ENCODE measurements around the gene TRABD2B. TPM values are rescaled to one million over a fixed set of nuclear protein-coding genes. Genes with fewer than 3 reads are reported as not detected.

Gene TRABD2B
- total RNA-seq, 4 donors from 2014 or later = 0.63 to 3.1 (median 1.7) TPM

- no peak for DNase-seq (ENCODE audit: low spot score in 2 of 2)
- intact Hi-C loops (cut with DNase I; ENCODE audit: low total_unique reads) = no loop called here
- no peak overlapping the region for H3K4me3 ChIP-seq (ENCODE audit: low read depth, poor library complexity, severe bottlenecking)
- TF ChIP-seq CTCF (IDR thresholded peaks at IDR 0.05) (no peak), POLR2A (IDR thresholded peaks at IDR 0.05) (no peak)
- 86 to 89% methylated on average over 3 of the region's 3 CpGs for WGBS, 2 donors
These were observed 77.9 kb downstream of the TRABD2B start for GRCh38 chr1:47919113-47919833.

- DNase-seq (ENCODE audit: low spot score in 2 of 2) = no peak
- WGBS, 2 donors = 62 to 64% methylated on average over 8 of the region's 8 CpGs
These were observed 78.8 kb downstream of the TRABD2B start for GRCh38 chr1:47918257-47918867.

GRCh38 chr1:47917687-47918086, 79.5 kb downstream of the TRABD2B start:
- 59 to 67% methylated on average over 3 of the region's 3 CpGs for WGBS, 2 donors
- TF ChIP-seq CTCF (IDR thresholded peaks at IDR 0.05) (no peak), POLR2A (IDR thresholded peaks at IDR 0.05) (no peak)
- no peak for DNase-seq (ENCODE audit: low spot score in 2 of 2)
- intact Hi-C loops (cut with DNase I; ENCODE audit: low total_unique reads) = no loop called here
- H3K4me3 ChIP-seq (ENCODE audit: low read depth, poor library complexity, severe bottlenecking) = no peak overlapping the region

More at GRCh38 chr1:47918257-47918867, 78.8 kb downstream of the TRABD2B start:
- H3K4me3 ChIP-seq (ENCODE audit: low read depth, poor library complexity, severe bottlenecking) = no peak overlapping the region
- TF ChIP-seq CTCF (IDR thresholded peaks at IDR 0.05) = no peak
- no peak for TF ChIP-seq POLR2A (IDR thresholded peaks at IDR 0.05)
- intact Hi-C loops (cut with DNase I; ENCODE audit: low total_unique reads) = no loop called here

GRCh38 chr1:47915677-47916353, 81.4 kb downstream of the TRABD2B start:
- DNase-seq (ENCODE audit: low spot score in 2 of 2) = no peak
- intact Hi-C loops (cut with DNase I; ENCODE audit: low total_unique reads) = no loop called here
- no peak for TF ChIP-seq CTCF (IDR thresholded peaks at IDR 0.05)
- no peak for TF ChIP-seq POLR2A (IDR thresholded peaks at IDR 0.05)
- WGBS, 2 donors = 81 to 86% methylated on average over 13 of the region's 13 CpGs
- no peak overlapping the region for H3K4me3 ChIP-seq (ENCODE audit: low read depth, poor library complexity, severe bottlenecking)

GRCh38 chr1:47914952-47915676, 82.1 kb downstream of the TRABD2B start:
- intact Hi-C loops (cut with DNase I; ENCODE audit: low total_unique reads) = no loop called here
- TF ChIP-seq POLR2A (IDR thresholded peaks at IDR 0.05) (no peak), CTCF (IDR thresholded peaks at IDR 0.05) (no peak)
- H3K4me3 ChIP-seq (ENCODE audit: low read depth, poor library complexity, severe bottlenecking) = no peak overlapping the region
- WGBS, 2 donors = 92 to 93% methylated on average over 8 of the region's 8 CpGs
- no peak for DNase-seq (ENCODE audit: low spot score in 2 of 2)

All from lower leg skin (tissue), 4 donors.